NT2/D1 (cell line): ENCODE measurements around the gene PEX5L.

Experiments
- DNase-seq: peaks from one replicate; pipeline ENCODE4 v3.0.0-alpha.2; 2011; ENCODE audit warnings: low read depth, low spot score
- H3K27me3 ChIP-seq: 2 replicates; pipeline ENCODE4 v1.6.0; 2011; ENCODE audit warnings: mild to moderate bottlenecking; ENCODE audit not compliant: insufficient read length, insufficient read depth
- H3K36me3 ChIP-seq: 2 replicates; pipeline ENCODE4 v1.6.1; 2011; ENCODE audit warnings: mild to moderate bottlenecking, low read length, mixed read lengths; ENCODE audit not compliant: insufficient read depth, insufficient read length
- H3K4me1 ChIP-seq: 2 replicates; pipeline ENCODE4 v1.5.1; 2011; ENCODE audit not compliant: insufficient read depth, insufficient read length
- H3K4me3 ChIP-seq: 2 replicates; pipeline ENCODE4 v1.5.1; 2011; ENCODE audit warnings: low read depth; ENCODE audit not compliant: insufficient read length
- H3K9ac ChIP-seq: 2 replicates; pipeline ENCODE4 v1.6.0; 2011; ENCODE audit warnings: low read depth; ENCODE audit not compliant: insufficient read length
- H3K9me3 ChIP-seq: 2 replicates; pipeline ENCODE4 v1.5.1; 2011; ENCODE audit warnings: mild to moderate bottlenecking, low read length; ENCODE audit not compliant: insufficient read depth
- SUZ12 ChIP-seq: IDR thresholded peaks from 2 replicates; pipeline ENCODE4 v1.6.1; 2011; ENCODE audit not compliant: insufficient read length, insufficient read depth; ENCODE audit errors: extremely low read depth
- YY1 ChIP-seq: IDR thresholded peaks from 2 replicates; pipeline ENCODE4 v1.6.1; 2011; ENCODE audit not compliant: insufficient read length, insufficient read depth
- ZNF274 ChIP-seq: IDR thresholded peaks from 2 replicates; pipeline ENCODE4 v1.6.1; 2011; ENCODE audit warnings: mild to moderate bottlenecking, low read depth, low read length

Gene PEX5L

GRCh38 chr3:179945569-179945968 lies 91.2 kb downstream of the PEX5L start:
- Histone ChIP-seq H3K9me3 (no peaks in the 10 kb centered on the region), H3K4me3 (no peak overlapping the region), H3K4me1 (no peaks in the 10 kb centered on the region), H3K36me3 (no peaks in the 10 kb centered on the region), H3K27me3 (no peaks in the 10 kb centered on the region), H3K9ac (no peak overlapping the region)
- DNase-seq: no peak
- TF ChIP-seq ZNF274 (no peak), SUZ12 (no peak), YY1 (no peak)

- H3K27me3 ChIP-seq: no peaks in the 10 kb centered on the region
- H3K9ac ChIP-seq: no peak overlapping the region
- no peaks in the 10 kb centered on the region for H3K36me3 ChIP-seq
- TF ChIP-seq ZNF274 (no peak), YY1 (no peak), SUZ12 (no peak)
- DNase-seq: no peak
- no peaks in the 10 kb centered on the region for H3K4me1 ChIP-seq
- H3K9me3 ChIP-seq: no peaks in the 10 kb centered on the region
- H3K4me3 ChIP-seq: no peak overlapping the region
These were observed 93.4 kb downstream of the PEX5L start for GRCh38 chr3:179943117-179943880.

GRCh38 chr3:179942553-179943075 lies 94.1 kb downstream of the PEX5L start:
- Histone ChIP-seq H3K36me3 (no peaks in the 10 kb centered on the region), H3K4me1 (no peaks in the 10 kb centered on the region), H3K4me3 (peak overlapping the region; percentile 10), H3K27me3 (no peaks in the 10 kb centered on the region), H3K9ac (no peak overlapping the region), H3K9me3 (no peaks in the 10 kb centered on the region)
- DNase-seq: no peak
- TF ChIP-seq SUZ12 (no peak), ZNF274 (no peak), YY1 (no peak)

- Histone ChIP-seq H3K36me3 (no peaks in the 10 kb centered on the region), H3K4me1 (no peaks in the 10 kb centered on the region), H3K9ac (no peak overlapping the region), H3K27me3 (no peaks in the 10 kb centered on the region), H3K4me3 (no peak overlapping the region), H3K9me3 (no peaks in the 10 kb centered on the region)
- no peak for DNase-seq
- no peak for TF ChIP-seq ZNF274
- TF ChIP-seq SUZ12: no peak
- no peak for TF ChIP-seq YY1
These were observed 101.0 kb downstream of the PEX5L start for GRCh38 chr3:179935710-179936109.

- no peaks in the 10 kb centered on the region for H3K9me3 ChIP-seq
- no peaks in the 10 kb centered on the region for H3K27me3 ChIP-seq
- H3K9ac ChIP-seq: no peak overlapping the region
- DNase-seq: no peak
- TF ChIP-seq YY1 (no peak), SUZ12 (no peak), ZNF274 (no peak)
- no peak overlapping the region for H3K4me3 ChIP-seq
- no peaks in the 10 kb centered on the region for H3K36me3 ChIP-seq
- H3K4me1 ChIP-seq: no peaks in the 10 kb centered on the region
These were observed 102.8 kb downstream of the PEX5L start for GRCh38 chr3:179933914-179934313.

GRCh38 chr3:179933080-179933479 lies 103.7 kb downstream of the PEX5L start:
- H3K36me3 ChIP-seq: no peaks in the 10 kb centered on the region
- no peaks in the 10 kb centered on the region for H3K4me1 ChIP-seq
- no peaks in the 10 kb centered on the region for H3K27me3 ChIP-seq
- no peak overlapping the region for H3K9ac ChIP-seq
- H3K9me3 ChIP-seq: no peaks in the 10 kb centered on the region
- no peak overlapping the region for H3K4me3 ChIP-seq
- no peak for DNase-seq
- TF ChIP-seq SUZ12: no peak
- TF ChIP-seq YY1: no peak
- TF ChIP-seq ZNF274: no peak

GRCh38 chr3:179932674-179933073 lies 104.1 kb downstream of the PEX5L start:
- no peak for DNase-seq
- Histone ChIP-seq H3K4me3 (no peak overlapping the region), H3K9me3 (no peaks in the 10 kb centered on the region), H3K4me1 (no peaks in the 10 kb centered on the region), H3K9ac (no peak overlapping the region), H3K27me3 (no peaks in the 10 kb centered on the region), H3K36me3 (no peaks in the 10 kb centered on the region)
- TF ChIP-seq SUZ12: no peak
- no peak for TF ChIP-seq YY1
- no peak for TF ChIP-seq ZNF274
